Stimulated activated naive CD8-positive, alpha-beta T cell treated with anti-CD3 and anti-CD28 coated beads, Interleukin-15, amount 100 ng/mL, for 72 hours (primary cell): ENCODE results near the gene ADCY2.

ENCODE experiments used
- ATAC-seq: fragments of 150-1000 bp; cut with Tn5 transposase; 2 replicates; pipeline ENCODE4 v1.10.0; 2021; ENCODE audit warnings: mild to moderate bottlenecking, moderate library complexity
- DNase-seq, 2 donors: peaks; one replicate each; pipeline ENCODE4 v3.0.0; 2021 to 2022
- H3K27ac Mint-ChIP-seq, 2 donors: one replicate each; pipeline ENCODE4 v1.8.0; 2022; ENCODE audit warnings: mild to moderate bottlenecking in 2 of 2, mixed read lengths in 2 of 2, moderate library complexity in 2 of 2
- H3K27me3 Mint-ChIP-seq: one replicate; pipeline ENCODE4 v1.8.0; 2022; ENCODE audit warnings: mixed read lengths
- H3K4me1 Mint-ChIP-seq: one replicate; pipeline ENCODE4 v1.8.0; 2022; ENCODE audit warnings: mild to moderate bottlenecking, mixed read lengths
- H3K4me3 Mint-ChIP-seq, 2 donors: one replicate each; pipeline ENCODE4 v1.8.0; 2022; ENCODE audit warnings: mild to moderate bottlenecking in 2 of 2, mixed read lengths in 2 of 2, moderate library complexity in 1 of 2
- H3K9me3 Mint-ChIP-seq, 2 donors: one replicate each; pipeline ENCODE4 v1.8.0; 2022; ENCODE audit warnings: mixed read lengths in 2 of 2

ADCY2 gene

GRCh38 chr5:7446913-7447312, 51.0 kb downstream of the ADCY2 start:
- H3K4me1 Mint-ChIP-seq: no peaks in the 10 kb centered on the region
- no peaks in the 10 kb centered on the region for H3K27me3 Mint-ChIP-seq
- ATAC-seq: no peak
- H3K27ac Mint-ChIP-seq: no peak overlapping the region
- H3K4me3 Mint-ChIP-seq: no peak overlapping the region
- H3K9me3 Mint-ChIP-seq: peaks cover 0 to 8% of the 10 kb centered on the region in 2 donors
- no peak for DNase-seq

GRCh38 chr5:7453947-7454346, 58.0 kb downstream of the ADCY2 start:
- H3K4me3 Mint-ChIP-seq: no peak overlapping the region
- no peak overlapping the region for H3K27ac Mint-ChIP-seq
- H3K4me1 Mint-ChIP-seq: no peaks in the 10 kb centered on the region

GRCh38 chr5:7456206-7456605, 60.3 kb downstream of the ADCY2 start:
- H3K9me3 Mint-ChIP-seq: peaks cover 0 to 6% of the 10 kb centered on the region in 2 donors
- no peaks in the 10 kb centered on the region for H3K4me1 Mint-ChIP-seq
- H3K4me3 Mint-ChIP-seq: no peak overlapping the region
- no peaks in the 10 kb centered on the region for H3K27me3 Mint-ChIP-seq
- ATAC-seq (no peak), DNase-seq (no peak)
- H3K27ac Mint-ChIP-seq: no peak overlapping the region

More at GRCh38 chr5:7453947-7454346, 58.0 kb downstream of the ADCY2 start:
- Mint-ChIP-seq H3K9me3 (peaks cover 3 to 6% of the 10 kb centered on the region in 2 donors), H3K27me3 (no peaks in the 10 kb centered on the region)
- DNase-seq: no peak
- no peak for ATAC-seq

- Mint-ChIP-seq H3K9me3 (peaks cover 0 to 8% of the 10 kb centered on the region in 2 donors), H3K4me3 (no peak overlapping the region), H3K27me3 (no peaks in the 10 kb centered on the region), H3K27ac (no peak overlapping the region), H3K4me1 (no peaks in the 10 kb centered on the region)
- ATAC-seq (no peak), DNase-seq (no peak)
Observed at GRCh38 chr5:7461371-7461770, 65.4 kb downstream of the ADCY2 start.

- Mint-ChIP-seq H3K27me3 (no peaks in the 10 kb centered on the region), H3K27ac (no peak overlapping the region), H3K4me1 (no peaks in the 10 kb centered on the region), H3K4me3 (no peak overlapping the region), H3K9me3 (peaks cover 0 to 8% of the 10 kb centered on the region in 2 donors)
- DNase-seq (no peak), ATAC-seq (no peak)
Observed at GRCh38 chr5:7462758-7463157, 66.8 kb downstream of the ADCY2 start.

- no peak for DNase-seq
- Mint-ChIP-seq H3K4me3 (no peak overlapping the region), H3K27ac (no peak overlapping the region), H3K4me1 (no peaks in the 10 kb centered on the region), H3K9me3 (peaks cover 0 to 8% of the 10 kb centered on the region in 2 donors), H3K27me3 (no peaks in the 10 kb centered on the region)
- ATAC-seq: no peak
Observed at GRCh38 chr5:7464182-7464581, 68.2 kb downstream of the ADCY2 start.

DNA sequence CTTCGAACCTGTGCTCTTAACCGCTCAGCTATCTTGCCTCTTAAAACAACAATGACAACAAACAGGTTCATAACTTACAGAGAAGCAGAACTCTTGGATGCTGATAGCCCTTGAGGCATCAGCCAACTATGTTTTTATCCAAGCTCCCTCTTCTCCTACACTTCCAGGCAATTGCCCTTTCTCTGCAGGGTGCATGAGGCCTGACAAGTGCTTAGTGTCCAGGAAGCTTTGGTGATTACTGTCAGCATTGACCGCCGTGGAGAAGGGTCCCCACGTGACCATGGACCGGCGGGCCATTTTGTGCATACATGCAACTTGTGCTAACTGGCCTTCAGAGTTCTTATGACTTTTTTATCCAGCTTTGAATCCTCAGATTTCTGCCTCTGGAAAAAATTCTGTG, 71.2 kb downstream of the ADCY2 start:
- H3K4me3 Mint-ChIP-seq: no peak overlapping the region
- ATAC-seq (no peak), DNase-seq (no peak)
- peaks cover 5 to 15% of the 10 kb centered on the region in 2 donors for H3K9me3 Mint-ChIP-seq
- H3K4me1 Mint-ChIP-seq: no peaks in the 10 kb centered on the region
- H3K27ac Mint-ChIP-seq: no peak overlapping the region
- H3K27me3 Mint-ChIP-seq: no peaks in the 10 kb centered on the region

DNA sequence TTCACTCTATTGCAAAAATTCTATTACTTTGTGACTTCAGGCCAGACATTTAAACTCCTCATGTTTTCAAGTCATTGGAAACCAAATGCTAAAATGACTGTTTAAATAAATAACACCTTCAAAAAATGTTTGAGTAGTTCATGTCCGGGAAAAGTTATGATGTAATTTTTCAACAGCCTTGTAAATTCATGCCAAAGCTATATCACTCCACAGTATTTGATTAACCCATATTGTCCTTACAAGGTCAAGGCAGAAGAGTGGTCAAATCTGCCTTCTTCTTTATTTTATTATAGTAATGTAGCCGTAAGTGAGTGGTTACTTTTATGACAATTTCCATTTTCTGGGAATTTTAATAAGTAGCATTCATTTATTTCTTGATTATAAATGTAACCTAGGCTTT, 72.8 kb downstream of the ADCY2 start:
- H3K4me1 Mint-ChIP-seq: no peaks in the 10 kb centered on the region
- H3K4me3 Mint-ChIP-seq: no peak overlapping the region
- peaks cover 16 to 24% of the 10 kb centered on the region in 2 donors for H3K9me3 Mint-ChIP-seq
- ATAC-seq (no peak), DNase-seq (no peak)
- no peaks in the 10 kb centered on the region for H3K27me3 Mint-ChIP-seq
- H3K27ac Mint-ChIP-seq: no peak overlapping the region

- DNase-seq (no peak), ATAC-seq (no peak)
- H3K27me3 Mint-ChIP-seq: peaks cover 12% of the 10 kb centered on the region
- H3K4me3 Mint-ChIP-seq: no peak overlapping the region
- no peaks in the 10 kb centered on the region for H3K4me1 Mint-ChIP-seq
- H3K27ac Mint-ChIP-seq: no peak overlapping the region
- peaks cover 23 to 35% of the 10 kb centered on the region in 2 donors for H3K9me3 Mint-ChIP-seq
Observed at GRCh38 chr5:7471710-7472109, 75.8 kb downstream of the ADCY2 start.

DNA sequence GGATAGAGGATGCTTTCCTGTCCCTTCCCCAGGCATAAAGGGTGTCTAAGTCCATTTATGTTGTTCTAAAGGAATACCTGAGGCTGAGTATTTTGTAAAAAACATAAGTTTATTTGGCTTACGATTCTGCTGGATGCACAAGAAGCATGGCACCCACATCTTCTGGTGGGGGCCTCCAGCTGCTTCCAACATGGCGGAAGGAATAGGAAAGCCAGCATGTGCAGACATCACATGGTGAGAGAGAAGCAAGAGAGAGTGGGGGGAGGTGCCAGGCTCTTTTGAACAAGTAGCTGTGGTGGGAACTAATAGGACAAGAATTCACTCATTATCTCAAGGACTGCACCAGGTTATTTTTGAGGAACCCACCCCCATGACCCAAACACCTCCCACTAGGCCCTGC, 77.2 kb downstream of the ADCY2 start:
- ATAC-seq: no peak
- Mint-ChIP-seq H3K27me3 (peaks cover 12% of the 10 kb centered on the region), H3K4me1 (no peaks in the 10 kb centered on the region), H3K9me3 (peaks cover 23 to 35% of the 10 kb centered on the region in 2 donors), H3K4me3 (no peak overlapping the region), H3K27ac (no peak overlapping the region)
- no peak for DNase-seq

GRCh38 chr5:7473668-7474215, 77.8 kb downstream of the ADCY2 start:
- Mint-ChIP-seq H3K27ac (no peak overlapping the region), H3K4me1 (no peaks in the 10 kb centered on the region), H3K9me3 (peaks cover 23 to 35% of the 10 kb centered on the region in 2 donors), H3K4me3 (no peak overlapping the region), H3K27me3 (peaks cover 12% of the 10 kb centered on the region)
- no peak for ATAC-seq
- DNase-seq: no peak

DNA sequence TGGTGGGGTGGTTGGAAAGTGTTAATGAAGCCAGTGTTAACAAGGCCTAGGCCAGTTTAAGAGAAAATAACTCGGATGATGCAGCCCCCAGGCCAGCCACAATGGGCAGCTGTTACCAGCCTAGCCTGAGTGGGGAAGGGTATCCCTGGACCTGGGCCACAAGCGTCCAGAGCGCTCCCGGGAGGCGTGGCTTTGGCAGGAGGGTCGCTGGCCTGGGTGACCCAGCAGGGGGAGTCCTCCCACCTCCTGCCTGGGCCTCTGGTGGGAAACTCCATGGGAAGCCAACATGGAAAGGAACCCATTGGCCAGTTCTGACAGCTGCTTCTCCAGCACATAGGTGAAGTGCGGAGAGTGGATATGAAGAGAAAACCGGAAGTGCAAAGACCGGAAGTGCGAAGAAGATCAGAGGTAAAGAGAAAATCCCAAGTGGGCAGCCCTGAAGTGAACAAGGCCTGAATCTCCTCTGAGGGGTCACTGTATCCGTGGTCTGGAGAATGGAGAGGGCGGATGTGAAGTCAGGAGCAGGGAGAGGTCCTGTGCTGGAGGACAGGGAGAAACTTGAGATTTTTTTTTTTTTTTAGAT, 79.0 kb downstream of the ADCY2 start:
- DNase-seq (no peak), ATAC-seq (no peak)
- no peaks in the 10 kb centered on the region for H3K4me1 Mint-ChIP-seq
- no peak overlapping the region for H3K4me3 Mint-ChIP-seq
- H3K27ac Mint-ChIP-seq: no peak overlapping the region
- H3K27me3 Mint-ChIP-seq: peaks cover 12% of the 10 kb centered on the region
- H3K9me3 Mint-ChIP-seq: peaks cover 23 to 35% of the 10 kb centered on the region in 2 donors

DNA sequence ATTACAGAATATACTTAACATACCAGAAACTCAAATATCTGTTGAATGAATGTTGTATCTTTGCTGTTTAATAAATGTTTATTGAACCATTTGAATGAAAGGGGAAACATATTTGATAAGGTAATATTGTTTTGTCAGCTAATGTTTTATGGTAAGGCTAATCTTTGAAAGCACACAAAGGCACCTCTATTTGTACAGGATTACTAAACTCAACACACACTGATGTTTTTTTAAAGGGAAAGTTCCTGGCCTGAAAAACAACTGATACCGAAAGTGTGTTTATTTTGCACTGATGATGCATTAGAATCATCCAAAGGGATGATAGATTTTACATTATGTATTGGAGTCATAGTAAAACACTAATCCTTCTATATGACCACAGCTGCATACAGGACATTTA, 82.5 kb downstream of the ADCY2 start:
- peaks cover 12% of the 10 kb centered on the region for H3K27me3 Mint-ChIP-seq
- no peak overlapping the region for H3K27ac Mint-ChIP-seq
- H3K9me3 Mint-ChIP-seq: peaks cover 11 to 19% of the 10 kb centered on the region in 2 donors
- no peak for DNase-seq
- no peak overlapping the region for H3K4me3 Mint-ChIP-seq
- no peak for ATAC-seq
- H3K4me1 Mint-ChIP-seq: no peaks in the 10 kb centered on the region

DNA sequence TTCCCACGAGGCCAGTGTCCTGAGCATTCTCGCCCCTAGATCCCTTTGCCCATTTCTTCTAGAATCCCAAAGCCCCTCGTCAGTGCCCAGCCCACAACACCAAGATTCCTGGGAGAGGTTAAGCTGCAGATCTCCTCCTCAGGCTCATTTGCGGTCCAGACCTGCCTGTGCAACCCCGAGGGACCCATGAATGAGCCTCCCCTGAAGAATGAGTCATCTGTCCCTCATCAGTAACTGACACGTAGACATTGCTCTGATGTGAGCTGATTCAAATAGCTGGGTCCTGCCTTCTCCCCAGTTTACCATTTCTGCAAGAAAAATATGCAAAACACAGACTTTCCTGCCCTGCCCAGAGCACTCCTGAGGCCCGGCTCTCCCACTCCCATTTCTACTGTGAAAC, 92.8 kb downstream of the ADCY2 start:
- ATAC-seq: no peak
- Mint-ChIP-seq H3K4me3 (no peak overlapping the region), H3K27me3 (no peaks in the 10 kb centered on the region), H3K27ac (no peak overlapping the region), H3K9me3 (peaks cover 9 to 19% of the 10 kb centered on the region in 2 donors), H3K4me1 (no peaks in the 10 kb centered on the region)
- DNase-seq: no peak

DNA sequence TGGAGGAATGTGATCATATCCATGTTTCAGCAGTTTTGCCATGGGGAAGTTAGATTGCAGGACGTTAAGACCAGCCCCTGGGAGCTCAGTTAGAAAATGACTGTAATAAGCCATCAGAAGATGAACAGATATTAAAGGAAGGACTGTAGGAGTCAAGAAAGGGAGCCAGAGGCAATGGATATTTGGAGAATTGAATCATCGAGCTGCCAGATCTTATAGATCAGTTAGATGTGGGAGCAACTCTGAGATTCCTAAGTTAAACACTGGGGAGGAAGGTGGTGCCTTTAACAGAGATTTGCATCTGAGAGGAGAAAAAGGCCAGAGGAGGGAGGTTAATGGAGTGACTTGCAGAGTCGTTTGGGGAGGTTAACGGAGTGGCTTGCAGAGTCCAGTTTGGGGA, 96.4 kb downstream of the ADCY2 start:
- DNase-seq (no peak), ATAC-seq (no peak)
- Mint-ChIP-seq H3K27me3 (no peaks in the 10 kb centered on the region), H3K4me1 (no peaks in the 10 kb centered on the region), H3K4me3 (no peak overlapping the region), H3K27ac (no peak overlapping the region), H3K9me3 (peaks cover 9 to 19% of the 10 kb centered on the region in 2 donors)

DNA sequence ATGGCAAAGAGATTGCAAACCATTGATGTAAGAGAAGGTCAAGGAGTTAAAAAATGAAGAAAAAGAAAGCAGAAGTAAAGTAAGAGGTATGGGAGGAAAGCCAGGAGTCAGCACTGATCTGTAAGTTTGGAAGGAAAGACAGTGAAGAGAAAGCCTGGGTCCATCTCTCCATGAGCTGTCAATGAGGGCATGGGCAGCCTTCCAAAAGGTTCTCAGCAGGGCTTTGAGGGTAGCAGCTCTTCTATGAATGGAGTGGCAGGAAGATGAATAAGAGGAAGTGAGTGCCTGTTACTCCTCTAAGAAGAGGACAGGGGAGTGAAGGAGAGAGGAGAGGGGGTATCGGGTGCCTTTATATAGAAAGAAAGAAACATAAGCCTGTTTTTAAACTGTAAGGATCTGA, 97.1 kb downstream of the ADCY2 start:
- Mint-ChIP-seq H3K27ac (no peak overlapping the region), H3K9me3 (peaks cover 9 to 18% of the 10 kb centered on the region in 2 donors), H3K27me3 (no peaks in the 10 kb centered on the region), H3K4me1 (no peaks in the 10 kb centered on the region), H3K4me3 (no peak overlapping the region)
- DNase-seq: no peak
- no peak for ATAC-seq

DNA sequence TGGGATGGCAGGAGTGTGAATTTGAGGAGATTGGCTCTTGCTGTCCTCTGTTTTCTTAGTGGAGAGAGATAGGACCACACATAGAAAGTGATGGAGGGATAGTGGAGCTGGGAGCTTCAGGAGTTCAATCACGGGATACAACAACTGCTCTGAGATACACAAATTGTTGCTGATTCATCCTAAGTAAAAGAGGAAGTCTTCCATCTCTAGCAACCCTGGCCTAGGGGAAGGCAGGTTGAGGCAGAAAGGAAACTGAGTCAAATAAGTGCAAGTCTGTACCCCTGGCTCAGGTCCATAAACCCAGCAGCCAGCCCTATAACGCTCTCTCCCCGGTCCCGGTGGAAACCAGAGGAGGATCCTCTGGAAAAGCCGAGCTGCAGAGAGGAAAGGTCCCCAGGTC, 97.7 kb downstream of the ADCY2 start:
- DNase-seq: no peak
- Mint-ChIP-seq H3K9me3 (peaks cover 9 to 13% of the 10 kb centered on the region in 2 donors), H3K4me3 (no peak overlapping the region), H3K27ac (no peak overlapping the region), H3K4me1 (no peaks in the 10 kb centered on the region), H3K27me3 (no peaks in the 10 kb centered on the region)
- ATAC-seq: no peak
